GM18498 (cell line): ENCODE measurements around the gene CCL27.

ENCODE experiments used
- ATAC-seq: cut with Tn5 transposase; IDR thresholded peaks from one replicate; pipeline ENCODE4 v1.9.1; 2021; ENCODE audit warnings: mild to moderate bottlenecking, moderate library complexity; ENCODE audit not compliant: unreplicated experiment

CCL27 gene

DNA sequence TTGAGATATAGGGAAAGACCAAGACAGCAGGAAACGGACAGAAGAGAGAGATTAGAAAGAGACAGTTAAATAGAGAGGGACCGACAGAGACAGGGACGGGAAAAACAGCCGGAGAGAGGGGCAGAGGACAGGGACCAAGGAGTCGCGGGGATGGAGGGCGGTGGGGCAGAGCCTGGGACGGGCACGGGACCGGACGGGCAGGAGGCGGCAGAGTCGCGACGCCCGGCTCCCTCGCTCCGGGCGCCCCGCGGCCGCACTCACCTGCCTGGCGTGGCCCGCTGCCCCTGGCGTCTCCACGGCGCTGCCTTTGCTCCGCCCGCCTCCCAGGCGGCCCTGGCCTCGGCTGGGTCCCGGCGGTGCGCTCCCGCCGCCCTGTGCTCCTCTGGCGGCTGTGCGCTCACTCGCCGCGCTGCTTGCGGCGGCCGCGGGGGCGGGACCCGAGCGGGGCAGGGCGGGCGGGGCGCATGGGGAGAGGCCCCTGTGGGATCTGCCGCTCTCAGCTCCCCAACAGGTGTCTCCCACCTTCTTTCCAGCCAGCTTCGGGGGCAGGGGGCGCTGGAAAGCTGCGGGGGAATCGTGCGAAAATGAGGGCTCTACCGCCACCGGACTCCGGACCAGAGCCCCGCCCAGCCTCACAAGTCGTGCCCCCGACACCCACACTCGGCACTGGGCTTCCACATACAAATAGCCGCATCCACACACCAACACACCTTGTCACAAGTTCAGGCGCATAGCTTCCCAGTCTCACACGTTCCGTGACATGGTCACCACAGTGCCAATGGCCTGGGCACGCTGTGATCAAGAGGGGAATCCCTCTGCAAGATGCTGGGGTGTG lies 33.6 kb downstream of the CCL27 start, which contains the start of gene ARID3C:
Gene ARID3C, minus strand, starts transcription at position 411 of the 835 bp plus-strand sequence. CDS start 1,052 bp downstream, outside the sequence.
- ATAC-seq, result peak; percentile 55

DNA sequence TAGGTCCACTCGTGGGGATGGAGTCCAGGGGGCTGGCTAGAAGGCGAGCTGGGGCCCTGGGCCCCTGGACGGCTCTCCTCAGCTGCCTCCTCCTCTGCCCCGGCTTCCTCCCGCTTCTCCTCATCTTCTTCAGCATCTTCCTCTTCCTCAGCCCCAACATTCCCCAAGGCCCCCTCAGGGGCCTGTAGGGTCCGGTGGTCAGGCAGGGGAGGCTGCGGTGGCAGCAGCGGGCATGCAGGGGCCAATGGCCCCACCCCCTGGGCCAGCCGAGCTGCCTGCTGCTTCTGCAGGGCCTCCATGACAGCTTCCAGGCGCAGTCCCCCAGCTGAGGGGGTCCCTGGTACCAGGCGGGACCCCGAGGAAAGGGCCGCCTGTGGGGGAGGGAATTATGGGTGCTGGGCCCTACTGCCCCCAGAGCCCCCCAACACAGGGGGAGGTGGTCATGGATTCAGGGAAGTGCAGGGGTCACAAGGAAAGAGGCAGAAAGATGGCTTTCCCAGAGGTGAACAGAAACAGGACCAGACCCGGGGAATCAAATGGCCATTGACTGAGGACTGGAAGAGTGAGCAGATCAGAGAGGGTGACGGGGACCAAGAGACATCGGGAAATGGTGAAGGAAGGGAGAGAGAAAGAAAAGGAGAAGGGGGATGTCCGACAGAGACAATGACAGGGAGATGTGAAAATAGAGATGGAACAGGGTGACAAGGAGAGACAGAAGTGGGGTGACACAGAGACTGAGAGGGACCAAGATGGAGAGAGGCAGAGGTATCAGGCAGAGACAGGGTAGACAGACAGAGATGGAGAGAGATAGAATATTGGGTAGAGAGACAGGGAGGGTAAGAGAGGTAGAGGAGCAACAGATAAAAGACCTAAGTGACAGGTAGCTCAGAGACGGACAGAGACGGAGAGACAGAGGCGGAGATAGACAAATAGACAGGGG lies 34.5 kb downstream of the CCL27 start:
- no peak for ATAC-seq

DNA sequence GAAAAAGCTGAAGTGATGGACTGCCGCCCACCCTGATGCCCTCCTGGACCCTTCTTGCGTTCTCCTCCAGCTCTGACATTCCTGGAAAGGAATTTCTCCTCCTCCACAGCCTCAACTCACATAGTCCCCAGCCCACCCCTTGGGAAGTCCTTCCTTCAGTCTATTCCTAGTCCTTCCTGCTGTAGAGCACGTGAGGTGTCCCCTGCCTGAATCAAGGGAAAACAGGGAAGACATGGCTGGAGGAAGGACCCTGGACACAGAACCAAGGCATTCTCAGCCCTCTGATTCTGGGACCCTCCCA lies 37.3 kb downstream of the CCL27 start:
- no peak for ATAC-seq

DNA sequence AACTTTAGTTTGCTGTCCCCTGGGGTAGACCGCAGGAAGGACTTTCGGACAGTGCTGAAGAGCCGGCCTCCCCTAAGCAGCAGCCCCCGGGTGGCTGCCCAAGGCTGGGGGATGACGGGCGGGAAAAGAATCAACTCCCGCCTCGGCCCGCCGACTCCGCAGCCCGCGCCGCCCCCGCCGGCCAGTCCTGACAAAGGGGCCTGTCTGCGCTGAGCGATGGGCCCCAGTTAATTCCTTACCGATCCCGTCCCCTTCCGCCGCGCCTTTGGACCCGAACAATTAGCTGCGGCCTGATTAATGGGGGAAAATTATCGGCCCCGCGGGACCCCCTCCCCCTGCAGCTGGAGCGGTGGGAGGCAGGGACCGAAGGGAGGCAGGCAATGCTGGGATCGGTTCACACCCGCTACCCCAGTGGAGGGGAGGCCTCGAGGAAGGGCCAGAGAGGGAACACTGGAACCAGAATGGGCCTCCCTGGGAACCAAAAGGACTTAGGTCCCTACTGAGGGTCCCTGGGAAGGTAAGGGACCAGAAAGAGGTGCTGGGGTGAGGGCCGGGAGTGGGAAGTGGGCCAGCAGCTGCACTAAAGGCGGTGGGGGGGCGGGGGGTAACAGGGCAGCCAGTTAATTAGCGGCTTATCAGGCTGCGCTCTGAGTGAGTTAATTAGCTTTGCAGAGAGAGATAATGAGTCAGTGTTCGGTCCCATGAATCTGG lies 37.8 kb downstream of the CCL27 start:
- ATAC-seq, result no peak

DNA sequence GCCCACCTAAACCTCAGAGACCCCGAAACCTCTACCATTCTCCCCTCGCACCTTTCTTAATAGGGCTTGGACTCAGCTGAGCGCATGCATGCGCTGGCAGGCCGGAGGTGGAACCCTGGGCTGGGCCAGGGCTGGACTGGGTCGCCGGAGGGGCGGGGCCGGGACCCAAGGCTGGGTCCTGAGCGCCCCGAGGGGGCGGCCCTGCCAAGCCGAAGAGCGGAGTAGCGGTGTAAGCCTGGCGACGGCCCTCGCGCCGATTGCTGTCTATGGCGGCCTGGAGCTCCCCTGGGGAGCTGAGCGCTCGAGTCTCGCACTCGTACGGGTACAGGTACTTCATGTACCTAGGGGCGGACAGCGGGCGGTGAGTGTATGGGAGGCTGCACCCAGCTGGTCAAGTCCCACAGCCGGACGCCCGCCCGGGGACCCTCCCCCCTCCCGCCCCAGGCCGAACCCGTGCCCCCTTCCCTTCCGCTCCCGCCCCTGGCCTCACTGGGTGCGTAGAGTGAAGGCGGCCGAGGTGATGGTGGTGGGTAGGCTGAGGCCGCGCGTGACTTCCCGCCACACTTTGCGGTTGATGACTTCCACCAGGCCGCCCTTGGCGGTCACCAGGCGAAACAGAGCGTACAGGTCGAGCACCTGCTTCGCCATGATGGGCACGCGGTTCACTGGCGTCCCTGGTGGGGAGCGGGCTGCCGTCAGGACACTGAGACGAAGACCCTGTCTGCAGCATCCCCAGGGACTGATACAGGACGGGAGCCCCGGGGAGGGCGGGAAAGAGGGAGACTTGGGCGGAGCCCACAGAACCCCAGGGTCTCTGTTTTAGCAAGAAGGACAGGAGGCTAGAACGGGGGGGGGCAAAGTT lies 38.9 kb downstream of the CCL27 start:
- no peak for ATAC-seq

DNA sequence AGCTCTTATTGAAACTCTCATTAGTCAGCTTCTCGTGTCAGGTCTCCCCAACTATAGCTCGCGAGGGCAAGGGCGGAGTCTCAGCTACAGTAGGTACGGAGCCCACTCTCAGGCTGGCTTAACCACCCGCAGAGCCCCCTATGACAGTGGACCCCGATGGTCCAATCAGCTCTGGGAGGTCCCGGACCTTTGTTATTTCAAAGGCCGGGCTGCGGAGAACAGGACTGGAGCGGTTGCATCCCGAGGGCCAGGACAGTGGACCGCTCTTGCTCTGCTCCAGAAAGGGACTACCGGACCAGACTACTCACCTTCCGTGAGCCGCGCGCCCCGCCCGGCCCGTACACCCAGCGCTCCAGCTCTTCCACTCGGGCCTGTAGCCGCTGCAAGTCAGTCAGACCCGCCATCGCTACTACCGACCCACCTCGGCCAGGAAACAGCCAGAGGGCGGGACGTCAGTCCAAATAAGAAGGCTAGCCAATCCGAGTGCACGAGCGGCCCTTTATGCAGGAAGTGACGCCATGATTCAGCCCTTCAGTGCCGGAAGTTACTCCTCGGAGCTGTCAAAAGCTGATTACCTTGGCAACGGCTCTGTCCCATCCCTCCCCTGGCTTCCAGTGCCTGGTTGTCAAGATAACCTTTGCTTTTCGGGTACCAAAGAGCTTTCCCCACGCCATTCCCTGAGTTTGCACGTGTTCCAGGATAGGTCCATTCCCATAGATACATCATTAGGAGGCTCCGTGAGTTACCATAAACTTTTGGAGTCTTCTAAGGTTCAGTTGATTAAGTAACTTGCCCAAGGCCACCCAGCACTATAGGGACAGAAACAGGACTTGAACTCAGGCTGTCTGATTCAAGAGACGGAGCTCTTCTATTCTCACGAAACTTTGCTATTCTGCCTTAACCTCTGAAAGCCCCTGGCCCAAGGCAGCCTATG lies 42.1 kb downstream of the CCL27 start, which contains the start of gene DCTN3:
Gene DCTN3, minus strand, starts transcription at position 435 of the 934 bp plus-strand sequence. Its CDS starts 31 bp downstream, at position 404.
- ATAC-seq, result peak; percentile 98

DNA sequence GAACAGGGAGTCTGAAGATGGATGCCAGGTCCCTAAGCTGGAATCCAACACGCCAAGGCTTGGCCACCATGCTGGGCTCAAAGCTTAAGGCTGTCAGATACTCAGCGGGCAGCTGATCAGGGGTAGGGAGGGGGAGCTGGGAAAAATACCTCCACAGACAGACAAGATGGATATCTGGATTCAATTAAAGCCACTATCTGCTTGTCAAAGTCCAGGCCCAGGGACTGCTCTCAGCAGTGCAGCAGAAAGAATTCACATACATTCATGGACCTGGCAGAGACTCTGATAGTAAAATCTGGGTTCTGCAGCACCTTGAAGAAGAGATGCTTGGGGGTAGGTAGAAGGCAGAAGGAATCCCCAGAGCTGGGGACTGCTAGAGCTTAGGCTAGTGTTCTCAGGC lies 47.3 kb downstream of the CCL27 start:
- ATAC-seq, result no peak

DNA sequence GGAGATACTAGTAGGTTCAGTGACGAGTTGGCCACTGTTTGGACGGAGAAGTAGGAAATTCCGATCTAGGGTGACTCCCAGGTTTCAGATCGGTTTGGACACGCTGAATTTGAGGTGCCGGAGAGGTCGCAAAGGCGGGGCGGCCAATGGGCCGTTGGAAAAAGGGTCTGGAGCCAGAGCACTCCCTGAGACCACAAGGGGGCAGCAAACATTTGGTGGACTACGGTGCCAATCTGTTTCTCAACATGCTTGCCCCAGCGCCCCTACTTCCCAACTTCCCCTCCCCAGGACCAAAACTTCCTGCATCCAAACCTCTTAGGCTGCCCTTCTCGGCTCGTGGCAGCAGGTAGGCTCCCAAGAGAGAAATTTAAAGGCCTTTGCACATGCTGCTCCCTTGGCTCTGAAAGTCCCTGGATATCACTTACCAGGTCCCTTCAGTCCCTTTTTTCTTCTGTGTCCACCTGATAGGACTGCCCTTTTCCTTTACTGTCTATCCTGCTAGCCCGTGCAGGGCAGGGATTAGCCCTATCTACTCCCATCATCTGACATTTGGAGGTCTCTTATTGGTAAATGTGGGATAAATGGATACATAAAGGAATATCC lies 49.6 kb downstream of the CCL27 start:
- ATAC-seq, result no peak
